Mesangial cell (primary cell): ENCODE measurements around the gene TSHZ1. TPM values are rescaled to one million over a fixed set of nuclear protein-coding genes. Genes with fewer than 3 reads are reported as not detected.

Experiments
- total RNA-seq: library from RNA; depleted of rRNA; stranded (reverse); fragments of >200 nt; gene quantifications from 2 replicates; pipeline ENCODE4 v1.2.3, GENCODE V29; 2015

TSHZ1 gene
- total RNA-seq: 5.2 and 17.5 TPM in 2 replicates

DNA sequence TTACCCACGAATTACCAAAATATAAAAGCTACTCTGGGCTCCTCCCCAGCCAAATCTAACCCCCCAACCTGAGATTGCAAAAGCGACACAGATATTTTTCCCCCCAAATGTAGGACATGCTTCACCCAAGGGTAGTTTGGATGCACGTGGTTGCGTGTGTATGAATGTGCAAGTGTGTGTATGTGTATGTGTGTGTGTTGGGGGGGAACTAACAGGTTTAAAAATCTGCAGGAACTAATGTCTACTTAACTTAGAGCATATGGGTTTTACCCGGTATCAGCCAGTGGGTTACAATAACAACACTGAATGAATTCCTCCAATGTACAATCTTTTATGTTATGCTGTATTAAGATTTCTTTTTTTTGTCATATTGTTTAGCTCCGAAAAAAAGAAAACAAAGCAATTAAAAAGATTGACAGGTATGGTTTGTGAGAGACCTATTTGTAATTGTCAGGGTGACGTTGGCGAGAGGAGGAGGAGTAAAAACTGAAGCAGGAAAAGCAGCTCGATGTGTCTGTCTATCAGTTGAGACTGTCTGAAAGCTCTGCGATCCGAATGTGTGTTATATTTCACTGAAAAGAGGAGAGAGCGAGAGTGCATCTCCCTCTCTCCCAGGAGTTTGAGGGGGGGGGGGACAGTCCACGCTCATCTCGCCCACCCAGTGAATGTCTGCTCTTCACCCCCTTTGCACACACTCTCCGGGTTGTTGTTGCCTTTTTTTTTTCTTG, at the start of gene TSHZ1:
Gene TSHZ1, plus strand, starts transcription at position 524 of the 728 bp plus-strand sequence. CDS start 1,080 bp downstream, outside the sequence.

GRCh38 chr18:75209129-75209950, 1.3 kb upstream of the TSHZ1 start, which contains the start of gene PTGR3:
Gene PTGR3 (minus strand): TSS chr18:75209139. CDS start chr18:75209058, 81 bp downstream.

Other genes with a start within 250 kb of the TSHZ1 start
- 10.0 and 11.1 TPM in 2 replicates for gene PTGR3, start 1.7 kb upstream of the TSHZ1 start, total RNA-seq
- not detected in 2 replicates for gene SMIM21, start 216.9 kb downstream of the TSHZ1 start, total RNA-seq